Measurements from ENCODE around the gene LIN37. TPM values are rescaled to one million over a fixed set of nuclear protein-coding genes. Genes with fewer than 3 reads are reported as not detected.
A peak's percentile ranks its signal among the peaks of the same experiment; 100 is the strongest.

LIN37 gene
- total RNA-seq, 1 experiment from 2014 or later = 5.9 TPM

- Mint-ChIP-seq H3K4me1 (no peaks in the 10 kb centered on the region), H3K36me3 (ENCODE audit: insufficient read depth in 1 of 3, low read depth in 3 of 3) (peaks cover 52 to 79% (median 77%) of the 10 kb centered on the region in 3 experiments), H3K27ac (peak overlapping the region; percentile 20 to 46 (median 22); a peak in 3 of 7 replicates), H3K27me3 (ENCODE audit: low read depth) (no peaks in the 10 kb centered on the region), H3K4me3 (no peak overlapping the region), H3K9me3 (no peaks in the 10 kb centered on the region)
- no peaks in the 10 kb centered on the region for H3K79me2 ChIP-seq (ENCODE audit: insufficient read depth, low read length)
- no peaks in the 10 kb centered on the region for H3K23me2 ChIP-seq (ENCODE audit: insufficient read length, low read depth, low read length, poor library complexity, severe bottlenecking)
- no peak overlapping the region for H2BK15ac ChIP-seq (ENCODE audit: low read depth, low read length)
- no peaks in the 10 kb centered on the region for H3K4me1 ChIP-seq (ENCODE audit: insufficient read depth, low read length)
- H3K56ac ChIP-seq (ENCODE audit: insufficient read length, low read depth, low read length) = no peak overlapping the region
- TF ChIP-seq, protein P1, sequence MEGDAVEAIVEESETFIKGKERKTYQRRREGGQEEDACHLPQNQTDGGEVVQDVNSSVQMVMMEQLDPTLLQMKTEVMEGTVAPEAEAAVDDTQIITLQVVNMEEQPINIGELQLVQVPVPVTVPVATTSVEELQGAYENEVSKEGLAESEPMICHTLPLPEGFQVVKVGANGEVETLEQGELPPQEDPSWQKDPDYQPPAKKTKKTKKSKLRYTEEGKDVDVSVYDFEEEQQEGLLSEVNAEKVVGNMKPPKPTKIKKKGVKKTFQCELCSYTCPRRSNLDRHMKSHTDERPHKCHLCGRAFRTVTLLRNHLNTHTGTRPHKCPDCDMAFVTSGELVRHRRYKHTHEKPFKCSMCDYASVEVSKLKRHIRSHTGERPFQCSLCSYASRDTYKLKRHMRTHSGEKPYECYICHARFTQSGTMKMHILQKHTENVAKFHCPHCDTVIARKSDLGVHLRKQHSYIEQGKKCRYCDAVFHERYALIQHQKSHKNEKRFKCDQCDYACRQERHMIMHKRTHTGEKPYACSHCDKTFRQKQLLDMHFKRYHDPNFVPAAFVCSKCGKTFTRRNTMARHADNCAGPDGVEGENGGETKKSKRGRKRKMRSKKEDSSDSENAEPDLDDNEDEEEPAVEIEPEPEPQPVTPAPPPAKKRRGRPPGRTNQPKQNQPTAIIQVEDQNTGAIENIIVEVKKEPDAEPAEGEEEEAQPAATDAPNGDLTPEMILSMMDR (conservative IDR thresholded peaks at IDR 0.05) = no peak
- H3K18ac ChIP-seq (ENCODE audit: insufficient read length, low read depth, low read length) = no peak overlapping the region
- H2AK5ac ChIP-seq (ENCODE audit: insufficient read length, low read length) = no peak overlapping the region
- H3K4me2 ChIP-seq (ENCODE audit: insufficient read depth, insufficient read length, low read length) = no peak overlapping the region
- no peak overlapping the region for H2BK120ac ChIP-seq (ENCODE audit: low read depth, low read length, poor library complexity, severe bottlenecking)
- H3K4ac ChIP-seq (ENCODE audit: low read depth, low read length) = no peak overlapping the region
- no peak overlapping the region for H4K8ac ChIP-seq (replicated peaks; ENCODE audit: insufficient read length, low read depth, low read length)
- H2BK5ac ChIP-seq (ENCODE audit: insufficient read length, low read length) = no peak overlapping the region
- no peak overlapping the region for H3K23ac ChIP-seq (ENCODE audit: insufficient read length, low read depth, low read length)
- no CpG with 5 or more reads among the region's 9 CpGs for WGBS (ENCODE audit: extremely low coverage, insufficient read length, low lambda C conversion rate)
- H3K9ac ChIP-seq (ENCODE audit: extremely low read depth, insufficient read length, low read length) = no peak overlapping the region
- H3K79me1 ChIP-seq (ENCODE audit: insufficient read depth, low read depth, low read length, poor library complexity, severe bottlenecking) = no peaks in the 10 kb centered on the region
- no peaks in the 10 kb centered on the region for H4K20me1 ChIP-seq (ENCODE audit: control insufficient read depth, insufficient read depth, insufficient read length)
- no peaks in the 10 kb centered on the region for H3K9me3 ChIP-seq (ENCODE audit: control insufficient read depth, low read depth, low read length)
- H3T11ph ChIP-seq (ENCODE audit: low read length) = no peak overlapping the region
- no peak overlapping the region for H3K14ac ChIP-seq (ENCODE audit: insufficient read depth, low read length)
- H2AFZ ChIP-seq (ENCODE audit: low read length) = no peak overlapping the region
- H4K5ac ChIP-seq (ENCODE audit: insufficient read length, low read depth, low read length) = no peak overlapping the region
- no peak overlapping the region for H3K27ac ChIP-seq (ENCODE audit: insufficient read length, low read depth, low read length)
- H3K27me3 ChIP-seq (ENCODE audit: insufficient read depth, low read length) = no peaks in the 10 kb centered on the region
- no peak overlapping the region for H2BK12ac ChIP-seq (ENCODE audit: insufficient read length, low read depth, low read length)
- DNase-seq = no peak
- H2BK20ac ChIP-seq (ENCODE audit: low read depth, low read length, poor library complexity, severe bottlenecking) = no peak overlapping the region
- H4K91ac ChIP-seq (ENCODE audit: insufficient read length, low read depth, low read length) = no peak overlapping the region
These were observed 17.0 kb upstream of the LIN37 start for GRCh38 chr19:35731353-35731752.

Data from H9 (cell line).